Transverse colon (tissue), 4 donors: ENCODE data around the gene SYS1. TPM values are rescaled to one million over a fixed set of nuclear protein-coding genes. Genes with fewer than 3 reads are reported as not detected.

Experiments used
- DNase-seq: peaks from one replicate; pipeline ENCODE4 v3.0.0-alpha.2; 2019
- H3K27ac ChIP-seq, 4 donors: fragments of 200-600 bp; sonication (generic); 2 replicates each; pipeline ENCODE4 v1.5.1; 2016 to 2018; ENCODE audit warnings: inconsistent platforms in 4 of 4
- H3K27me3 ChIP-seq: fragments of 200-600 bp; sonication (generic); 2 replicates; pipeline ENCODE4 v1.5.1; 2017; ENCODE audit warnings: inconsistent platforms
- H3K36me3 ChIP-seq, 4 donors: fragments of 200-600 bp; sonication (generic); 2 replicates each; pipeline ENCODE4 v1.5.1; 2017 to 2019; ENCODE audit warnings: inconsistent platforms in 4 of 4
- H3K4me1 ChIP-seq, 4 donors: fragments of 200-600 bp; sonication (generic); 2 replicates each; pipeline ENCODE4 v1.5.1; 2017 to 2020; ENCODE audit warnings: inconsistent platforms in 4 of 4
- H3K4me3 ChIP-seq, 4 donors: fragments of 200-600 bp; sonication (generic); 1 replicate in 1 of 4; 2 replicates in 3 of 4; pipeline versions ENCODE4 v1.5.1 to v1.6.1; 2017 to 2019; ENCODE audit warnings: inconsistent platforms in 4 of 4
- H3K9me3 ChIP-seq, 2 donors: fragments of 200-600 bp; sonication (generic); 2 replicates each; pipeline ENCODE4 v1.5.1; 2017 to 2019; ENCODE audit warnings: inconsistent platforms in 2 of 2
- EP300 ChIP-seq: sonication (generic); formaldehyde crosslinking; IDR thresholded peaks from one replicate; pipeline ENCODE4 v1.6.1; 2017; ENCODE audit warnings: antibody characterized with exemption, low read depth
- POLR2A ChIP-seq: fragments of 450-650 bp; IDR thresholded peaks from one replicate; pipeline ENCODE4 v1.6.1; 2016; ENCODE audit warnings: antibody characterized with exemption, mild to moderate bottlenecking, moderate library complexity
- POLR2AphosphoS5 ChIP-seq, 3 donors: sonication (generic); formaldehyde crosslinking; IDR thresholded peaks; one replicate each; pipeline ENCODE4 v1.6.1; 2016; ENCODE audit warnings: antibody characterized with exemption in 3 of 3
- WGBS, 2 donors: methylation state at CpG; one replicate each; pipeline ENCODE4 v1.1.5; 2018; ENCODE audit warnings: low coverage in 1 of 2; 5-methylcytosine and 5-hydroxymethylcytosine counted together
- in situ Hi-C, 4 donors: fragments of 200-750 bp; cut with MboI; loops; one replicate each; pipeline versions ENCODE4 v1.15.0 to v1.15.1; 2017; ENCODE audit warnings: low sequenced_read_pairs in 3 of 4, low pct_ligation_motif_present in 1 of 4, low pct_unique_long_range_greater_than_20kb in 1 of 4
- intact Hi-C: fragments of 100-400 bp; cut with DNase I; formaldehyde crosslinking; loops from one replicate; pipeline ENCODE4 v1.15.1; 2023; ENCODE audit warnings: low total_unique reads
- total RNA-seq, 4 donors: library from RNA; depleted of rRNA; stranded (reverse); fragments of >200 nt; gene quantifications; one replicate each; pipeline ENCODE4 v1.1.0, GENCODE V29; 2016
- TF ChIP-seq, protein P1 (sequence below), 5 experiments: fragments of 200-600 bp in 3 of 5; fragments of 450-650 bp in 2 of 5; sonication (generic) in 3 of 5; IDR thresholded peaks; 1 replicate in 2 of 5; 2 replicates in 3 of 5; pipeline ENCODE4 v1.5.1; 2016 to 2017; ENCODE audit warnings: antibody characterized with exemption in 5 of 5, inconsistent platforms in 3 of 5, mild to moderate bottlenecking in 2 of 5, moderate library complexity in 1 of 5

SYS1 gene
- total RNA-seq, 4 donors from 2014 or later = 5.6 to 64.7 (median 38.4) TPM

DNA sequence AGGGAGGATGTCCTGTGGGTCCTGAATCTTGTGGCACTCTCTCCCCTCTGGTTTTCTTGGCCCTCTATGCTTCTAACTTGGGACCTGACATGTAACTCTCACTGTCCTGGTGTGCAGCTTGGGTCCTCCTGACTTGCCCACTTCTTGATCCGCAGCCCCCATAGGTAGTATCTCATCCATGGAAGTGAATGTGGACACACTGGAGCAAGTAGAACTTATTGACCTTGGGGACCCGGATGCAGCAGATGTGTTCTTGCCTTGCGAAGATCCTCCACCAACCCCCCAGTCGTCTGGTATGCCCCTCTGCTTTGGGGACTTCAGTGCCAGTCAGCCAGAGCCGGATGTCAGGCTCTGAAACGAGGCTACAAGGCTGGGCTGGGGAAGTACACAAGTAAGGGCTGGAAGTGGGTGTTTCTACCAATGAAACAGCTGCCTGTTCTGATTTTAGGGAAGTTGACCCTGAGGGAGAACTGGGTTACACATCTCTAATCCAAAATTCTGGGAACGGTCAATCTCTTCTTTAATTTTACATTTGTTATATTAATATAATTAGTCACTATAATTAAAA is 45.8 kb downstream of the SYS1 start:
- Histone ChIP-seq H3K27me3 (no peaks in the 10 kb centered on the region), H3K27ac (peak overlapping the region; percentile 92 to 97 (median 96)), H3K9me3 (no peaks in the 10 kb centered on the region), H3K36me3 (peaks cover 0 to 5% (median 0%) of the 10 kb centered on the region in 4 donors), H3K4me1 (peaks cover 19 to 59% (median 52%) of the 10 kb centered on the region in 4 donors), H3K4me3 (peak overlapping the region in 1 of 4 donors; percentile 86)
- DNase-seq = no peak
- intact Hi-C loops = no loop called here
- in situ Hi-C loops = no loop called here
- 82 to 86% methylated on average over 1 to 7 of the region's 7 CpGs for WGBS, 2 donors
- TF ChIP-seq POLR2A (no peak), POLR2AphosphoS5 (IDR thresholded peaks at IDR 0.05) (no peak), EP300 (no peak)
- TF ChIP-seq, protein P1, sequence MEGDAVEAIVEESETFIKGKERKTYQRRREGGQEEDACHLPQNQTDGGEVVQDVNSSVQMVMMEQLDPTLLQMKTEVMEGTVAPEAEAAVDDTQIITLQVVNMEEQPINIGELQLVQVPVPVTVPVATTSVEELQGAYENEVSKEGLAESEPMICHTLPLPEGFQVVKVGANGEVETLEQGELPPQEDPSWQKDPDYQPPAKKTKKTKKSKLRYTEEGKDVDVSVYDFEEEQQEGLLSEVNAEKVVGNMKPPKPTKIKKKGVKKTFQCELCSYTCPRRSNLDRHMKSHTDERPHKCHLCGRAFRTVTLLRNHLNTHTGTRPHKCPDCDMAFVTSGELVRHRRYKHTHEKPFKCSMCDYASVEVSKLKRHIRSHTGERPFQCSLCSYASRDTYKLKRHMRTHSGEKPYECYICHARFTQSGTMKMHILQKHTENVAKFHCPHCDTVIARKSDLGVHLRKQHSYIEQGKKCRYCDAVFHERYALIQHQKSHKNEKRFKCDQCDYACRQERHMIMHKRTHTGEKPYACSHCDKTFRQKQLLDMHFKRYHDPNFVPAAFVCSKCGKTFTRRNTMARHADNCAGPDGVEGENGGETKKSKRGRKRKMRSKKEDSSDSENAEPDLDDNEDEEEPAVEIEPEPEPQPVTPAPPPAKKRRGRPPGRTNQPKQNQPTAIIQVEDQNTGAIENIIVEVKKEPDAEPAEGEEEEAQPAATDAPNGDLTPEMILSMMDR (IDR thresholded peaks at IDR 0.05) = no peak

- H3K27ac ChIP-seq = peak overlapping the region; percentile 92 to 97 (median 96)
- WGBS, 2 donors = 79 to 88% methylated on average over 4 to 7 of the region's 7 CpGs
Measured at GRCh38 chr20:45409521-45410272, 46.7 kb downstream of the SYS1 start.

DNA sequence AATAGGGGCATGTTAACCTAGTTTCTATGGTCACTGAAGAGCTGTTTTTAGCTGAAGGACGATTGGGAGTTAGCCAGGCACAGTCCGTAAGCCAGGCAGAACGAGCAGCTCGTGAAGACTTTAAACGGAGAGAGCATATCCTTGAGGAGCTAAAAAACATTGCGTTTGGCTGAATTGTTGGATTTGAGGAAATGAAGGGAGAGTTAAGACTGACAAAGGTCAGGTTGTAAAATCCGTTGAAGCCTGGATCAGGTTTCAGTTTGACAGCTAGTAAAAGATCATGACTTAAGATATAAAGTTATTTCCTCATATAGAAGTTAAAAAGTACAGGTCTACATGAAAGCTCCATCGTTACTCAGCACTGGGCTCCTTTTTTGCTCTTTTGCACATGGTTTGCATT is 47.9 kb downstream of the SYS1 start:
- WGBS, 2 donors = 32 to 41% methylated on average over 8 of the region's 8 CpGs
- peak in 2 of 3 donors; percentile 20 to 47 for TF ChIP-seq POLR2AphosphoS5 (IDR thresholded peaks at IDR 0.05)
- TF ChIP-seq EP300 = no peak
- peak; percentile 23 for TF ChIP-seq POLR2A
- intact Hi-C loops = no loop called here

More at GRCh38 chr20:45409521-45410272, 46.7 kb downstream of the SYS1 start:
- Histone ChIP-seq H3K4me1 (peaks cover 19 to 59% (median 51%) of the 10 kb centered on the region in 4 donors), H3K4me3 (no peak overlapping the region), H3K9me3 (no peaks in the 10 kb centered on the region), H3K36me3 (peaks cover 0 to 5% (median 0%) of the 10 kb centered on the region in 4 donors), H3K27me3 (no peaks in the 10 kb centered on the region)
- no peak for DNase-seq
- TF ChIP-seq, protein P1 (IDR thresholded peaks at IDR 0.05) = no peak
- TF ChIP-seq POLR2AphosphoS5 (IDR thresholded peaks at IDR 0.05) = peak in 1 of 3 donors; percentile 28
- in situ Hi-C loops (no loop called here), intact Hi-C loops (no loop called here)

GRCh38 chr20:45412653-45413052 is 49.7 kb downstream of the SYS1 start:
- in situ Hi-C loops = no loop called here
- peaks cover 30 to 68% (median 58%) of the 10 kb centered on the region in 4 donors for H3K4me1 ChIP-seq

More for the DNA sequence above, 47.9 kb downstream of the SYS1 start:
- no peak for DNase-seq
- H3K27ac ChIP-seq = peak overlapping the region; percentile 92 to 97 (median 96)
- H3K27me3 ChIP-seq = no peaks in the 10 kb centered on the region
- no peaks in the 10 kb centered on the region for H3K9me3 ChIP-seq
- in situ Hi-C loops = no loop called here
- no peak overlapping the region for H3K4me3 ChIP-seq
- H3K4me1 ChIP-seq = peaks cover 22 to 60% (median 49%) of the 10 kb centered on the region in 4 donors
- peaks cover 0 to 5% (median 0%) of the 10 kb centered on the region in 4 donors for H3K36me3 ChIP-seq

More at GRCh38 chr20:45412653-45413052, 49.7 kb downstream of the SYS1 start:
- intact Hi-C loops = no loop called here
- H3K9me3 ChIP-seq = no peaks in the 10 kb centered on the region
- peak overlapping the region in 3 of 4 donors; percentile 92 to 96 (median 95) for H3K27ac ChIP-seq
- 87 to 90% methylated on average over 4 to 5 of the region's 5 CpGs for WGBS, 2 donors
- peaks cover 0 to 5% (median 0%) of the 10 kb centered on the region in 4 donors for H3K36me3 ChIP-seq
- DNase-seq = no peak
- no peaks in the 10 kb centered on the region for H3K27me3 ChIP-seq
- no peak overlapping the region for H3K4me3 ChIP-seq
- TF ChIP-seq EP300 = no peak
- TF ChIP-seq, protein P1 (IDR thresholded peaks at IDR 0.05) = no peak
- TF ChIP-seq POLR2AphosphoS5 (IDR thresholded peaks at IDR 0.05) = no peak
- TF ChIP-seq POLR2A = no peak
